HG03159 (cell line): ENCODE measurements around the gene NRM.
A peak's percentile ranks its signal among the peaks of the same experiment; 100 is the strongest.
"Not testable (repeated sequence)": the region's sequence is repeated elsewhere in the genome, so short reads cannot be mapped to it uniquely, and the experiment has no call there.

Experiments used
- ATAC-seq: cut with Tn5 transposase; IDR thresholded peaks from one replicate; pipeline ENCODE4 v1.9.1; 2021; ENCODE audit warnings: mild to moderate bottlenecking, moderate library complexity; ENCODE audit not compliant: unreplicated experiment

The NRM gene

GRCh38 chr6:30720738-30721197, 30.0 kb upstream of the NRM start:
- ATAC-seq = no peak

DNA sequence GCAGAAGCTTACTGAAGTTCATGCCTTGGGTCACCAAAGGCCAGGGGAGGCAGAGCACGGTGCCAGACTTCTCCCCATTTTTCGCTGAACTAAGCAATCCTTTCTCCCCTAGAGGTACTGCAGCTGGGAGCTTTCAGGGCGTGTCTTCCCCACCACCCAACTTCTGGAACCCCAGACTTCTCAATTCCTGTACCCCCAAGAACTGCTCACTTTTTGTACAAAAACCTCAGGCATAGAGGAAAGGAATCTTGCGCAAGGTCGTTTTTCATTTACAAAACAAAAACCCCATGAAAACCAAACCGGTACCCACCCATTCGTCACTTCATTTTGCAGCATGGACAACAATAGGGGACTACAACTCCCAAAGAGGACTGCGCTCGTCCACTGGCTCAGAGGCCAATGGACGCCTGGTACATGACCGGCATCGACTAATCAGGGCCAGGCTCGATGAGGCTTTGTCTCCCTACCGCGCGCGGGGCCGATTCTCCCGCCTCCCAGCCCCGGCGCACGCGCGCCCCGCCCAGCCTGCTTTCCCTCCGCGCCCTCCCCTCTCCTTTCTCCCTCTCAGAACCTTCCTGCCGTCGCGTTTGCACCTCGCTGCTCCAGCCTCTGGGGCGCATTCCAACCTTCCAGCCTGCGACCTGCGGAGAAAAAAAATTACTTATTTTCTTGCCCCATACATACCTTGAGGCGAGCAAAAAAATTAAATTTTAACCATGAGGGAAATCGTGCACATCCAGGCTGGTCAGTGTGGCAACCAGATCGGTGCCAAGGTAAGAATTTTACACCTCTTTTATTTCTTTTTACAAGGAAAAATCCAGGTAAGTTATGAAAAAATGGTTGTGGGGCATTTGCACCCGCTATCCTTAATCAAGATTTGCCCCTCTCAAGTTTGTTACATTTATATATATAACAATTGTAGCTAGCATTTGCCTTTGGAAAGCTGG, 29.3 kb upstream of the NRM start, which contains the start of gene TUBB:
Gene TUBB (plus strand): TSS at position 562 of the 947 bp plus-strand sequence. CDS start 155 bp downstream, at position 717.
- ATAC-seq = peak; percentile 42

DNA sequence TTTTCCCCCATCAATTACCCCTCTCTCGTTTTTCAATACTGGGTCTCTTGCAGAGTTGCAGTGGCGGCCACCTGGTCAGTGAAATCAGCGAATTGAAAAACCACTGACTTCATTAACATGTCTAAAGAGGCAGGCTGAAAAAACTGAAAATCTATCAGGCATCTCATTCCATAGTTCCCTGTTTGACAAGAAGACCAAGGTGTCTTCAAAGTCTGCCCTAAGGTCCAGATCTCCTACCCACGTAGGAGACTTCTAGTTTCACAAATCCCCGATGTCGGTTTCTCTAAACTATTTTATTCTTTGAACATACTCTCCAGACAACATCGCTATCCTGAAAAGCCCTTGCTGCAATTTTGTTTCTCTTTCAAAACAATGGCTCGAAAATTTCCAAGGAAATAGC, 28.6 kb upstream of the NRM start:
- ATAC-seq = no peak

DNA sequence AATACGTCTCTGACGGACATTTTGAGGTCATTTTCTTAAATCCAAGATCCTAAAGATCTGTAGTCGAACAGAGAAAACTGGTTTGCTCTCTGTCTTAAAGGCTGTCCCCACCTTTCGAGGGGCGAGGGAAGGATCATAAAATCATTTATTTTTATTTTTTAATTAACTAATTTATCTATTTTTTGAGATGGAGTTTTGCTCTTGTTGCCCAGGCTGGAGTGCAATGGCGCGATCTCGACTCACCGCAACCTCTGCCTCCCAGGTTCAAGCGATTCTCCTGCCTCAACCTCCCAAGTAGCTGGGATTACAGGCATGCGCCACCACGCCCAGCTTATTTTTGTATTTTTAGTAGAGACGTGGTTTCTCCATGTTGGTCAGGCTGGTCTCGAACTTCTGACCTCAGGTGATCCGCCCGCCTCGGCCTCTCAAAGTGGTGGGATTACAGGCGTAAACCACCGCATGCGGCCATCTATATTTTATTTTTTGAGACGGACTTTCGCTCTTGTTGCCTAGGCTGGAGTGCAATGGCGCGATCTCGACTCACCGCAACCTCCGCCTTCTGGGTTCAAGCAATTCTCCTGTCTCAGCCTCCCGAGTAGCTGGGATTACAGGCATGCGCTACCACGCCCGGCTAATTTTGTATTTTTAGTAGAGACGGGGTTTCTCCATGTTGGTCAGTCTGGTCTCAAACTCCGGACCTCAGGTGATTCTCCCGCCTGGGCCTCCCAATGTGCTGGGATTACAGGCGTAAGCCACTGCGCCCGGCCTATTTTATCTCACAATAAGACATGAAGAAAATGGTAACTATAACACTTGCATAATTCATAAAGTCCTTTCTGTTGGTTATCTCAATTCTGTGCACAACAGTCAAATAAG, 27.3 kb upstream of the NRM start:
- not testable (repeated sequence) for ATAC-seq

GRCh38 chr6:30717129-30717844, 26.5 kb upstream of the NRM start, which contains the start of gene MDC1:
MDC1 (minus strand) TSS chr6:30717281; CDS start chr6:30715175, 2,106 bp downstream.
- ATAC-seq = peak; percentile 64

DNA sequence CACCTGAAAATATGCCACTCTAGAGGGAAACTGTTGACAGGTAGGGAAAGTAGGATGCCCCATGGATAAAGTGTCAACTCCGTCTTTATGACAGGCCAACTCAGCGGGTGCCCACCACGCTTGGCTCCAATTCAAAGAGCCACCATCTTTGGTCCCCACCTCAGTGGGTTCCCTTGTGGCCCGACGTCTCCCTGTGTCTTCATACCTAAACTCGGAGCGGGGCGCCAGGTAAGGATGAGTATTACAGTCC, 26.0 kb upstream of the NRM start:
- no peak for ATAC-seq

DNA sequence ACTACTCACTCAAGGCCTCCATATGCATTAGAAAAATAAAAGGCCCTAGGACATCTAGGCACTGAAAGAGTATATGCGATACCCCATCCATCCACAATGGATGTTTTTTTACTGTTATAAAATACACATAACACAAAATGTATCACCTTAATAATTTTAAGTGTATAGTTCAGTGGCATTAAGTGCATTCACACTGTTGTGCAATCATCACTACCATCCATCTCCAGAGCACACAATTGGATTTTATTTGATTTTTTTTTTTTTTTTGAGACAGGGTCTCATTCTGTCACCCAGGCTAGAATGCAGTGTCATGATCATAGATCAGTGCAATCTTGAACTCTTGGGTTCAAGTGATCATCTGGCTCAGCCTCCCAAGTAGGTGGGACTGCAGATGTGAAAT, 23.5 kb upstream of the NRM start:
- no peak for ATAC-seq

DNA sequence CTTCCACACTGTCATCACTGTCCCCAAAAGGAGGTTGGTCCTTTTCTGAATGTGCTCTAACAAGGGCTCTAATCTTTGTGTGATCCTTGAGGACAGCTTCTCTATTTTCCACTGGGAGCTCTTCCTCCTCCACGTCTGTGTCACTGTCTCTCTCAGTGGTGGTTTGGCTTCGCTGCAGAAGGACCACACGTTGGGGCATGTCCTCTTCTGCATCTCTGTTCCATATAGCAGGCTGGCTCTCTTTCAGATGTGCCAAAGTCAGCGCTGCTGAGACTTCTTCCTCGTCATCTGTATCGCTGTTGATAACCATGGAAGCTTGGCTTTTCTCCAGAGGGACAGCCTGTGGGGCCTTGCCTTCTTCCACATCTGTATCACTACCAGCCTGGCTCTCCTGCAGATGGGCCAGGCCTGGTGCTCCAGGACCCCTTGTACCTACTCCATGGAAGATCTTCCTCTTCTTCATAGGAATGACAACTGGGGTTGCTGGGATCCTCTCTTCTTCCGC, 21.7 kb upstream of the NRM start:
- no peak for ATAC-seq

DNA sequence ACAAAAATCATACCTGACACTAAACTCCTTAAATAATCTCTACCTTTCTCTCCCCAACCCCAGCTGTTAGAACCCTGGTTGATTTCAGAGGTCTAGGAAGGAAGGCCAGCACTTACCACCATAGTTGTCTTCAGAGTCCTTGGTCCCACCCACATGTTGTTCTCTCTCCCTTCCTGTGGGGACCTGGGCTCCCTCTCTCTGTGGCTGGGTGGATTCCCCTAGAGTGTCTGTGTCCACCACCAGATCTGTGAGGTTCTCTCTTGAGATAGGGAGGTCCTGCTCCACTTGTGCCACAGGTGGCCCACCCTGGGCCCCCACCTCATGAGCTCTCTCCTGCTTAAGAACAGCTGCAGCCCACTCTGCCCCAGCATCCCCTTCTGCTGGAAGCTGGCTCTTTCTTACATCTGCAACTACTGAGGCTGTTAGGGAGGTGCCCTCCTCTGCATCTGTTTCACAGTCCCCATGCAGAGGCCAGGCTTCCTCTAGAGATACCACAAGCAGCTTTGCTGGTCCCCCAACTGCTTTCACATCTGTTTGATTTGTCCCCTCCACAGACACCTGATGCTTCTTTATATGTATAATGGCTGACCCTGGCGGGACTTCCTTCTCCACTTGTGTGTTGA, 21.1 kb upstream of the NRM start:
- ATAC-seq = no peak

- no peak for ATAC-seq
Measured at GRCh38 chr6:30709101-30709868, 18.5 kb upstream of the NRM start.

DNA sequence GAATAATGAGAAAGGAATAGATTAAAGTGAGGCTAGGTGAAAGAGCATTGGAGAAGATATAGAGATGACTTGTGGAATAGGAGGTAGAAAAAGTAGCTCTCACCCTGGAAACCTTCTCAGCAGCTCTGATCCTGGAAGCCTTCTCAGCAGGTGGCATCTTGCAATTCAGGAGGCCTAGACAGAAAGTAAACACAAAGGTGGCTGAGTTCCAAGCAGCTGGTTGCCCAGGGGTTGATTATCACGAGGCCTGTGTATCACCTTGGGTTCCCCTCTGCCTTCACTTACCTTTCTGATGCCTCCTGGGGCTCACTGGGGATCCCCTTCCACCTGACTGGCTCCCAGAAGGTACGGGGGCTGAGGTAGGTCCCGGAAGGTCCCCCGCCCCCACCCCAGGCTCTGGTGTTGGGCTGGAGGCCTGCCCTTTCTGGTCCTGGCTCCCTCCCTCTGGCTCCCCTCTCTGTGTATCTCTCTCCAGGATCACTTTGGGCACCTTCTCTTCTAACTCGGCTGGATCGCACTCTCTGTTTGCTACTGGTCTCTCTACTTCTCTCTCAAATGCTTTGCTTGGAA, 16.6 kb upstream of the NRM start:
- ATAC-seq = no peak

GRCh38 chr6:30705620-30706019, 14.8 kb upstream of the NRM start:
- ATAC-seq = no peak

- no peak for ATAC-seq
Measured at GRCh38 chr6:30703821-30704220, 13.0 kb upstream of the NRM start.

DNA sequence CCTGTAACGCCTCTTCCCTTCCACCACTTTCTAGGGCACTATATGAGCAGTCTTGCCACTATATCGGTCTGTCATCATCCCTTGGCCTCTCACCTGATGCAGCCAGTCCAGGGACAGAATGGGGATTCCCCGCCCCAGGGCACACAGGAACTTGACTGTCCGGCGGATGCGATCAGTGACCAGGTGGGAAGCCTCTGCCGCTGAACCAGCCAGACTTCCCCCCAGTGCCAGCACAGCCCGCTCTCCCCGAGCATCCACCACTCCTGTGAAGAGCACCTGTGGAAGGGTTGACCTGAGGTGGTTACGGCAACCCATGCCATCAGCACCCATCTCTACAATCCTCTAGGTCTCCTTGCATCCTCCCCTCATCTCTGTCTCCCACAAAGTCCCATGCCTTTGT, 12.2 kb upstream of the NRM start:
- ATAC-seq = no peak

DNA sequence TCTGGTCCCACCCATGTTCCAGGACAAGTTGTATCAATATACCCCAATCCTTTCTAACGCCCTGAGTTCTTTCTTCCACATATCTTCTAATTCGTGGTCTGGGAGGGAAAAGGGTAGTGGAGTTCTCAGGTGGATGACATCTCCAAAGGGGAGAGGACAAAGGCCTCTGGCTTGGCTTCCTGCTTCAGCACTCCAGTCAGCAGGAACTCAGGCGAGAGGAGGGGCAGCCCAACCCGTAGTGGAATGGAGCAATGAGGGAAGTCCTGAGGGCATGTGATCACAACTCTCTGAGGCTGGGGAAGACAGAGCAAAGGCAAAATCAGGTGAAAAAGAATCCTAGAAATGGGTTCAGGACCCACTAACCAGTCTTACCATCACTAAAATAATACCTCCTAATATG, 9.6 kb upstream of the NRM start:
- no peak for ATAC-seq

- no peak for ATAC-seq
Measured at GRCh38 chr6:30696432-30696831, 5.6 kb upstream of the NRM start.

DNA sequence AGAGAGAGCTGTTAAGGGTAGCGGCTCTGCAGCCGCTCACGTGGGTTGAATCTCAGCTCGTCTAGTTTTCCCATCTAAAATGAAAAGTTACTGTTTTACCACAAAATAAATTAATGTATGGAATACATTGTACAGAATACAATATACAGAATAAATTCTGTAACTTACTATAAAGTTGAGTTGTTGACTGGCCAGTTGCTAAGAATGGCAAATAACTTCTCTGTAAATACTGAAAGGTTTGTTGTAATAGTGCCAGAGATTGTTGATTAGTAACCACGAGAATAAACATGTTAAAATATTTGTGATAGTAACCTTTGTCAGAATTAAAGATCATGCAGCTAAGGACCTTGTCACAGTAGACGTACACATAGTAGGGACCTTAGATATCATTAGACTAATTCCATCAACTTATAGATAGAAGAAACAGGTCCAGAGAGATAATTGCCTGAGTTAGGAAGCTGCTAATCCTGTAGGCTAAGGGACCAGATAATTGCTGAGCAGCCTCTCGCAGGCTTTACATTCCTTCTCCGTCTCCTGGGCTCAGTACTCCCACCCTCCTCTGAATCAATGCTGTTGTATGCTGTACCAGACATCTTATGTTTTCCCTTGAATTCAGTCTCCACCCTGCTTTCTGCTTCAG, 544 bp upstream of the NRM start:
- no peak for ATAC-seq

DNA sequence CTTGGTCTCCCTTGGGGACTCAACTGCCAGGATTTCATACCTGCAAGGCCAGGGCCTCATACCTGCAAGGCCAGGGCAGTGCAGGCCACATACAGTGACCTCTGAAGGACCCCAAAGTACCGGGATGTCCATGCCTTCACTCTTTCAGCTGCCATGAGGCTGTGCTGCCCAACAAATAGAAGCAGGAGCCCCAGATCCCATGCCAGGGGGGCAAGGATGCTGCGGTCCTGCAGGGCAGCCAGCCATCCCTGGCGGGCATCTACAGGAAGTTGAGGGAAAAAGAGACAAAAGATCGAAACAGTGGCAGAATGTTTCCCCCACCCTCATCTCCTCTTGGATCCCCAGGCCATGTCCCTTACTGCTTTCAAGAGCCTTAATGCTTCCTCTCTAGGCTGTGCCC, 799 bp downstream of the NRM start:
- no peak for ATAC-seq
